Measurements from ENCODE around the gene OCA2. TPM values are rescaled to one million over a fixed set of nuclear protein-coding genes. Genes with fewer than 3 reads are reported as not detected.

The OCA2 gene
- total and polyA plus RNA-seq, 2 of the 13 experiments (the other 11 are each of a cell fraction or from before 2014, with no cell fraction given) = 0.02 to 0.05 TPM

DNA sequence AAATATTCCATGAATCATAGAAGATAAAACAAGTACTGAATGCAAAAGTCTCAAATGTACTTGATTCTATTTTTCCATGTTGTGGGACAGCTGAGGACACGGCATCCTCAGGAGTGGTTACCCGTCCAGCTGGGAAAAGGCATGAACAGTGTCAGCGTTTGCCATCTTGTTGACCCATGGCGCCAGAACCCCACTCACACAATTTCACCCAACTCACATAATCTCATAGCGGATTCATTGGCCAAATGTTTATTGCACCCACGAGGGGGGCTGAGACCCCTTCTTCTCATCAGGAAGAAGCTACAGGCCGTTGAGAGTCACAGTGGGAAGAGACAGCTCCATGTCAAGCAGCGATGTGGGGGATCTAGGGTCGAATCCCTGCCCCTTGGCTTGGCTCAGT is 72.9 kb downstream of the OCA2 start:
- no peak for FAIRE-seq
- no peak overlapping the region for H3K27ac ChIP-seq (ENCODE audit: extremely low read length, insufficient read depth, low read length)
- 40% methylated on average over 8 of the region's 9 CpGs for WGBS (ENCODE audit: low lambda C conversion rate)
- no peak overlapping the region for H3K4me2 ChIP-seq (ENCODE audit: low read depth, low read length)
- H3K9ac ChIP-seq (ENCODE audit: insufficient read depth, low read depth, low read length) = no peak overlapping the region
- H3K4me1 ChIP-seq (ENCODE audit: insufficient read depth, low read length) = peaks cover 4% of the 10 kb centered on the region; the same call in 1 of the 2 replicates
- no peak for ATAC-seq
- no peak for TF ChIP-seq SNRNP70 (IDR thresholded peaks at IDR 0.05; ENCODE audit: low read depth, low read length)
- TF ChIP-seq ZNF558 (CRISPR knock-in tag; IDR thresholded peaks at IDR 0.05; ENCODE audit: borderline replicate concordance) = no peak
- TF ChIP-seq, protein P1, sequence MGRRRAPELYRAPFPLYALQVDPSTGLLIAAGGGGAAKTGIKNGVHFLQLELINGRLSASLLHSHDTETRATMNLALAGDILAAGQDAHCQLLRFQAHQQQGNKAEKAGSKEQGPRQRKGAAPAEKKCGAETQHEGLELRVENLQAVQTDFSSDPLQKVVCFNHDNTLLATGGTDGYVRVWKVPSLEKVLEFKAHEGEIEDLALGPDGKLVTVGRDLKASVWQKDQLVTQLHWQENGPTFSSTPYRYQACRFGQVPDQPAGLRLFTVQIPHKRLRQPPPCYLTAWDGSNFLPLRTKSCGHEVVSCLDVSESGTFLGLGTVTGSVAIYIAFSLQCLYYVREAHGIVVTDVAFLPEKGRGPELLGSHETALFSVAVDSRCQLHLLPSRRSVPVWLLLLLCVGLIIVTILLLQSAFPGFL (CRISPR knock-in tag; IDR thresholded peaks at IDR 0.05) = no peak
- H3K4me3 ChIP-seq (replicated peaks in 1 of 3; ENCODE audit: insufficient read depth in 1 of 3, low read depth in 2 of 3, low read length in 3 of 3) = no peak overlapping the region
- no peak overlapping the region for H2AFZ ChIP-seq (ENCODE audit: low read length)
- ChIA-PET POLR2A (no interaction called here), CTCF (ENCODE audit: low intra/inter-chr PET ratio, low total read pairs) (no interaction called here)
- intact Hi-C loops (cut with micrococcal nuclease; ENCODE audit: unreplicated experiment) = no loop called here
- no peaks in the 10 kb centered on the region for H3K36me3 ChIP-seq (replicated peaks in 1 of 2; ENCODE audit: control insufficient read depth in 1 of 2, insufficient read depth in 2 of 2, low read length in 2 of 2)
- DNase-seq (ENCODE audit: low spot score) = no peak
- H3K9me3 ChIP-seq (ENCODE audit: low read length) = no peaks in the 10 kb centered on the region
- no peaks in the 10 kb centered on the region for H3K27me3 ChIP-seq (ENCODE audit: control insufficient read depth in 1 of 2, insufficient read depth in 2 of 2, low read length in 2 of 2)
- H4K20me1 ChIP-seq (ENCODE audit: insufficient read depth, low read length) = no peaks in the 10 kb centered on the region
- BruUV-seq (replicated peaks) = no TSS peak
- in situ Hi-C loops (cut with HindIII; ENCODE audit: extremely low pct_ligation_motif_present, low pct_unique_long_range_greater_than_20kb) = no loop called here
- no peaks in the 10 kb centered on the region for H3K79me2 ChIP-seq (ENCODE audit: insufficient read depth, low read length)

DNA sequence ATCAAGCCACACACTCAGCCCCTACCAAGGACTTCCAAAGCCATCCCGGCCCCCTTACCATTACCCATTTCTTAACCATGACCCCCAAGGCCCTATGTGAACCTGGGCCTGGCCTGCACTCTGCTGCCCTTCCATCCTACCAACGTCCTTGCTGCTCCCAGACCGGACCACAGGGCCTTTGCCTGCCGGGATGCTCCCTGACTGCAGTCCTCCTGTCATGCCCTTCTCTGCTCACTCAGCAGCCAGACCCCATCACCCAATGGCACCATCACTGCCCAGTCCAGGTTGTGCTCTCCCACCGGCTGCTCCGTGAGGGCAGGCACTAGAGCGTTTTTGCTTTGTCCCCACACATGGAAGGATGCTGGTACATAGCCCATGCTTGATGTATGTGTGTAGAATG is 73.7 kb downstream of the OCA2 start:
- H3K27ac ChIP-seq (ENCODE audit: extremely low read length, insufficient read depth, low read length) = no peak overlapping the region
- H3K9ac ChIP-seq (ENCODE audit: insufficient read depth, low read depth, low read length) = no peak overlapping the region
- no peaks in the 10 kb centered on the region for H3K27me3 ChIP-seq (ENCODE audit: control insufficient read depth in 1 of 2, insufficient read depth in 2 of 2, low read length in 2 of 2)
- no peak overlapping the region for H3K4me3 ChIP-seq (replicated peaks in 1 of 3; ENCODE audit: insufficient read depth in 1 of 3, low read depth in 2 of 3, low read length in 3 of 3)
- peaks cover 4% of the 10 kb centered on the region; the same call in 1 of the 2 replicates for H3K4me1 ChIP-seq (ENCODE audit: insufficient read depth, low read length)
- H2AFZ ChIP-seq (ENCODE audit: low read length) = no peak overlapping the region
- no peaks in the 10 kb centered on the region for H3K79me2 ChIP-seq (ENCODE audit: insufficient read depth, low read length)
- ATAC-seq (no peak), FAIRE-seq (no peak), DNase-seq (ENCODE audit: low spot score) (no peak)
- H3K36me3 ChIP-seq (replicated peaks in 1 of 2; ENCODE audit: control insufficient read depth in 1 of 2, insufficient read depth in 2 of 2, low read length in 2 of 2) = no peaks in the 10 kb centered on the region
- no peak for TF ChIP-seq FOSL1 (CRISPR knock-in tag; IDR thresholded peaks at IDR 0.05; ENCODE audit: borderline replicate concordance)
- TF ChIP-seq NFATC3 (CRISPR knock-in tag; IDR thresholded peaks at IDR 0.05) = no peak
- TF ChIP-seq, protein P2, sequence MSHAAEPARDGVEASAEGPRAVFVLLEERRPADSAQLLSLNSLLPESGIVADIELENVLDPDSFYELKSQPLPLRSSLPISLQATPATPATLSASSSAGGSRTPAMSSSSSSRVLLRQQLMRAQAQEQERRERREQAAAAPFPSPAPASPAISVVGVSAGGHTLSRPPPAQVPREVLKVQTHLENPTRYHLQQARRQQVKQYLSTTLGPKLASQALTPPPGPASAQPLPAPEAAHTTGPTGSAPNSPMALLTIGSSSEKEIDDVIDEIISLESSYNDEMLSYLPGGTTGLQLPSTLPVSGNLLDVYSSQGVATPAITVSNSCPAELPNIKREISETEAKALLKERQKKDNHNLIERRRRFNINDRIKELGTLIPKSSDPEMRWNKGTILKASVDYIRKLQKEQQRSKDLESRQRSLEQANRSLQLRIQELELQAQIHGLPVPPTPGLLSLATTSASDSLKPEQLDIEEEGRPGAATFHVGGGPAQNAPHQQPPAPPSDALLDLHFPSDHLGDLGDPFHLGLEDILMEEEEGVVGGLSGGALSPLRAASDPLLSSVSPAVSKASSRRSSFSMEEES (CRISPR knock-in tag; IDR thresholded peaks at IDR 0.05) = no peak
- no peak for TF ChIP-seq NPAS2 (CRISPR knock-in tag; IDR thresholded peaks at IDR 0.05; ENCODE audit: borderline replicate concordance)
- TF ChIP-seq CBX1 (IDR thresholded peaks at IDR 0.05; ENCODE audit: low read depth) = no peak
- TF ChIP-seq YEATS4 (CRISPR knock-in tag; IDR thresholded peaks at IDR 0.05; ENCODE audit: borderline replicate concordance) = no peak
- no peak for TF ChIP-seq ADNP (CRISPR knock-in tag; IDR thresholded peaks at IDR 0.05)
- TF ChIP-seq KDM4B (CRISPR knock-in tag; IDR thresholded peaks at IDR 0.05) = no peak
- H3K4me2 ChIP-seq (ENCODE audit: low read depth, low read length) = no peak overlapping the region
- in situ Hi-C loops (cut with HindIII; ENCODE audit: extremely low pct_ligation_motif_present, low pct_unique_long_range_greater_than_20kb) (no loop called here), intact Hi-C loops (cut with micrococcal nuclease; ENCODE audit: unreplicated experiment) (no loop called here)
- ChIA-PET CTCF (ENCODE audit: low intra/inter-chr PET ratio, low total read pairs) (no interaction called here), POLR2A (no interaction called here)
- 47% methylated on average over 7 of the region's 7 CpGs for WGBS (ENCODE audit: low lambda C conversion rate)
- no peaks in the 10 kb centered on the region for H4K20me1 ChIP-seq (ENCODE audit: insufficient read depth, low read length)
- no peaks in the 10 kb centered on the region for H3K9me3 ChIP-seq (ENCODE audit: low read length)
- no TSS peak for BruUV-seq (replicated peaks)

Data from HepG2 (cell line).